Suppressor macrophage (primary cell): ENCODE data around the gene KCNQ4.
A peak's percentile ranks its signal among the peaks of the same experiment; 100 is the strongest.

Source experiments
- DNase-seq, 4 experiments: peaks; one replicate each; pipeline ENCODE4 v3.0.0-alpha.2; 2020 to 2022

The KCNQ4 gene

GRCh38 chr1:40755067-40755466 lies 28.5 kb upstream of the KCNQ4 start:
- DNase-seq: peak; percentile 60 to 90 (median 71)

DNA sequence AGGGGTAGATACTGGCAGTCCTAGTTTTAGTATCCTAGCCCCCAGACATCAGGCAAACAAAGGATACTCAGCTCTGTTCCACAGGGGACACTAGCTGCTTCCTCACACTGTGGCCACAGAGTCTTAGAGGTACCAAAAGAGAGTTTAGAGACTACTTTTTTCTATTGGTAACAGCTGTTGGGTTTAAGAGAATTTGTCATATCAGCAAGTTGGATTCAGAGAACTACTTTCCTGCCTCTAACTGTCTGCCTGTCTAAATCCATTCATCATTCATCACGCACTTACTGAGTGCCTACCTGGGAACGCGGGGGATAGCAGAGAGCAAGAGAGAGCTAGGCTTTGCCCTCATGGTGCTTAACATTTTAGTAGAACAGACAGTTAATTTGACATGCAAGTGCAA lies 27.1 kb upstream of the KCNQ4 start:
- no peak for DNase-seq

- DNase-seq: no peak
Observed at GRCh38 chr1:40757084-40757483, 26.5 kb upstream of the KCNQ4 start.

DNA sequence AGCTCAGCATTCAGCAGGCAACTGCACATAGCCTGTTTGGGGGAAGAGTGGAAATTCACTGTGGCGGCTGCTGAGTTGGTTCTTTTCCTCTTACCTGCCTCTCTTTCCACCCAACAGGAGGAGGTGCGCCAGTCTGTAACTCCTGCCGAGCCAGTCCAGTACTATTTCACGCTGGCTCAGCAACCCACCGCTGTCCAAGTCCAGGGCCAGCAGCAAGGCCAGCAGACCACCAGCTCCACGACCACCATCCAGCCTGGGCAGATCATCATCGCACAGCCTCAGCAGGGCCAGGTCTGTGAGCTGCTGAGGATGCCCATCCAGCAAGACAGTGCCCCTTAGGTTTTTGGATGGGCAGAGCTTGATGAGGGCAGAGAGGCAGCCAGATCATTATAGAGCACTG lies 25.6 kb upstream of the KCNQ4 start:
- DNase-seq: no peak

GRCh38 chr1:40758578-40759343 lies 24.8 kb upstream of the KCNQ4 start:
- no peak for DNase-seq

DNA sequence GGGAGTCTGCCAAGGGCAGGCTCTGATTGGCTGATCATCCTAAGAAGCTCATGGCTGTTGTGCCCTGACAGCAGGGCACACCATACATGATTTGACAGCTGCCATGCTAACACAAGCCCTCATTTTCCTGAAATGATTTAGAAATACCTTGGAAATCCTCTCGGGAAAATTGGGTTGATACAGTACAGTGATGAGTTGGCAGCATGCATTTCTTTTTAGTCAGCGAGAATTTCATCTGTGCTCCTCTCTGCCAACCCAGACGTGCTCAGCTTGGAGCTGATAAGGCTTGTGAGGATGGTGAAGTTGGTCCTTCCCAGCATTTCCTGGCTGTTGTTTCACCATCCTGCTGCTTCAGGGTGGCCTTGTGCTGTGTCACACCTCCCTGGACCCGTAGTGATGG lies 22.6 kb upstream of the KCNQ4 start:
- DNase-seq: no peak

GRCh38 chr1:40762144-40762923 lies 21.3 kb upstream of the KCNQ4 start:
- no peak for DNase-seq

DNA sequence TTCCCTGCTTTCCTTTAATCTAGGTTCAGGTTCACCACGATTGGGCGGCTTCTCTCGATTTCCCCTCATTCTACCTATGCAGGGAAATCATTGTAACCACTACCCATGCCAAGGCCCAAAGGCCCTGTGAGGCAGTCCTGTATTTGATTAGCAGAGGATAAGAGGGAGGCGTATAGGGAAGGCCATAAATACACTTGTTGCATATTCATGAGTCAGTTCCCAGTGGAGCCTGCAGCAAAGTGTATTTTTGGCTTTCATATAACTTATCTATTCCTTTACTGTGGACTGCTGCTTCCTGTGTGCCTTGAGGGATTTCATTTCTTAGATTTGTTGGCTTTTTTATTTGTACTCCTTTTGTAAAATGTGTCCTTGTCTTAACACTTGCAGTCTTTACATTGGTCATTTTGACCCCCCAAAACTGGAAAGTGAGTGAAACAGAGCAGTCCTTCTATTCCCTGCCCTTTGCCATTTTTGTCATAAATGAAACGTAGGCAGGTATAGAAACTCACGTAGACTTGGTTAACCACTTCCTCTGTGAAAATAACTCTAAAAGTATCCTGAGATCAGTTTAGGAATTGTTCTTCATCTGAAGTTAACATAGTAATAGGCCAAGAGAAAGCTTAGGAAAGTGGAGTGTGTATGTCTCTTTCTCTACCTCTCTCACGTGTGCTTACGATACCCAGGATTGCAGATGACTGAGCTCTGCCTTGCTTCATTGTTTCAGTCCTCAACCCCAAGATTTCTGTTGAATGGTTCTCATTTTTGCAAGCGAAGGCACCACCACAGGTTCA lies 19.6 kb upstream of the KCNQ4 start:
- DNase-seq: no peak

GRCh38 chr1:40764981-40765380 lies 18.6 kb upstream of the KCNQ4 start:
- no peak for DNase-seq

DNA sequence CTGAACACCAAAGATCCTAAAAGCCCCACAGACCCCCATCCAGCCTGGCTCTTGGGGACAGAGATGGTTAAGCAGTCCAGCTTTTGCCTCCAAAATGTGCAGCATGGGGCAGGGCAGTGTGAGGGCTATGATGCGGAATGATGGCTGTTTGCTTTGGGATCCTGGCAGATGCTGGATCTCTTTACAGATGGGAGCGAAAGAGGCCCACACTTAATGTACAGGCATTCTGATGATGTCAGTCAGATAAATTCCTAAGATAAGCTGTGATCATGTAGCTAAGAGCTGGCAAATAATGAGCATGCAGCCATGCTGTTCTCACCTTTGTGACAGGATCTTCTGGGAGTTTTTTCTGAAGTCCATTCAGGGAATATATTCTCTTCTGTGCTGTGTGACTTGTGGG lies 17.6 kb upstream of the KCNQ4 start:
- DNase-seq: no peak

GRCh38 chr1:40766560-40766959 lies 17.0 kb upstream of the KCNQ4 start:
- no peak for DNase-seq

DNA sequence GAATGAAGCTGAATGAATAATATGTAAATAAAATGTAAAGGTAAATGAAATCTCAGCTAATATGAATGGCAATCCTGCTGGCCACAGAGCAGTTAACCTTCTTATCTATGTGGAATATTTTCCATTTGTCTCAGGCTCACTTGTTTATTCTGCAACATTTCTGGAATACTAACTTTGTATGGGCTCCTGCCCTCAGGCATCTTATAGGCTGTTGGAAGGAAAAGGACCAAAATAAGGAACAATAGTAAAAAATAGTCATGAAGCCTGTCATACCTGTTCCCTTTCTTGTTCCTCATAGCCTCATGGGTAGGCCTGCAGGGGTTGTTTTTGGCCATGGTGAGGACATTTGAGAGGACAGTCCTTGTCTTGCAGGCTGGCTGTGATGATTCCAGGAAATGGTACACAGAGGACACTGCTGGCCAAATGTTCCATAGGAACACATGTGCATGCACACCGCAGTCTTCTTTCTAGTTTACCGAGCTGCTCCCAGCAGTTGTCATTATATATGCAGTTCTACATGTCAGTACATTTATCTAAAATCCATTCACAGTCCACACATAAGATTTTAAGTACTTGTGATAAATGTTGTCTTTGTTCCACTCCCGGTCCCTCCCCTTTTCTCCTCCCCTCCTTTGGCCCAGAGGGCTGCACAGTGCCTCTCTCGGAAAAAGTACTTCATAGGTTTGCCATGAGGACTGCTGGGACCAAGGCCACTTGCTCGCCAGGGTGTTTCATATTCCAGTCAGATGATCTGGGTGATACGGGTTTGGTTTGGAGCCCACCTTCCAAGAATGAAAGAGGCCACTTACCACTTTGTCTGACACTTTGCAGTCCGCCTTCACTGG lies 15.2 kb upstream of the KCNQ4 start:
- DNase-seq: no peak

GRCh38 chr1:40769815-40770214 lies 13.8 kb upstream of the KCNQ4 start:
- DNase-seq: peak in 3 of 4 experiments; percentile 13 to 19 (median 16)

DNA sequence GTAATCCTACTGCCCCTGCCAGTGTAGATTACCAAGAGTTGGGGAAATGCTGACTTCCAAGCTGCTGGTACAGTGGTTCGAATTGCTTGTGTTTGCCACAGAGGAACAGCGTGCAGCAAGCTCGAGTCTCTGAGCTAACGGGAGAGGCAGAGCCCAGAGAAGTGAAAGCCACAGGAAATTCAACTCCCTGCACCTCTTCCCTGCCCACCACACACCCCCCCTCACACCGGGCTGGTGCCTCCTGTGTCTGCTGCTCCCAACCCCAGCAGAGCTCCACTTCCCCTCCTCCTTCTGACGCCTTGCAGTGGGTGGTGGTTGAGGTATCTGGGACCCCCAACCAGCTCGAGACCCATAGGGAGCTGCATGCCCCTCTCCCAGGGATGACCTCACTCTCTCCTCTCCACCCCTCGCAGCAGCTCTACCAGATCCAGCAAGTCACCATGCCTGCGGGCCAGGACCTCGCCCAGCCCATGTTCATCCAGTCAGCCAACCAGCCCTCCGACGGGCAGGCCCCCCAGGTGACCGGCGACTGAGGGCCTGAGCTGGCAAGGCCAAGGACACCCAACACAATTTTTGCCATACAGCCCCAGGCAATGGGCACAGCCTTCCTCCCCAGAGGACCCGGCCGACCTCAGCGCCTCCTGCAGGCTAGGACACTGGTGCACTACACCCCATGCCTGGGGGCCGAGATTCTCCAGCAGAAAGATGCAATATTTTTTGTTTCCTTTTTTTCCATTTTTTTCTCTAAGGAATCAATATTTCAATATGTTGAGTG lies 13.1 kb upstream of the KCNQ4 start:
- no peak for DNase-seq

GRCh38 chr1:40772146-40772955 lies 11.2 kb upstream of the KCNQ4 start:
- DNase-seq: no peak

GRCh38 chr1:40773748-40774265 lies 9.8 kb upstream of the KCNQ4 start:
- DNase-seq: no peak

DNA sequence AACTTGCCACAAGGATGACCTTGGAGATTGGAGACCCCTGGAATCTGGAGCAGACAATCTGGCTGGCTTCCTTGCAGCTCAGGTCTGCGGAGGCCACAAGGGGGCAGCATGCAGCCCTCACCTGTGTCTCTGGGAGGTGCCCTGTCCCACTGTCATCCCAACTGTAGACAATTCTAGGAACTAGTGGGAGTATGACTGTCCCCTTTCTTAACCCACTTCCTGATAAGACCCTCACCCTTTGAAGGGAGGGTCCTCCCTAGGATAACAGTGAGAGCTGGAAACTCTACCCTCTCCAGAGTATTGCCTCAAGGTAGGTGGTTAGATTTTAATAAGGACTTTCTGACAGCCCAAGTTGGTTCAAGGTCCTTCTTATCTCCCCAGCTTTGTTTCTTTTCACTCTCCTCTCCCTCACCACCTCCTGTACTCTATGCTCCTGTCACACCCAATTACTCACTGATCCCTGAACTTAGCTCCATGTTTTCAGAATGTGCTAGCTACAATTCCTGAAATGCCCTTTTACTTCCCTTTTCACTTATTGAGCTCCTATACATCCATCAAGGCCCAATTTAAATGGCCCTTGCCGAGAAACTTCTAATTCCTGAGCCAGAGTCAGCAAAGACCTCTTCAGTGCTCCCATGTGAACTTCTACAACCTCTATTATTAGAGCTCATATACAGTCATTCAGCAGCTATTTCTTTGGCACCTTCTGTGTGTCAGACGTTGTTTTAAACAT lies 9.2 kb upstream of the KCNQ4 start:
- DNase-seq: peak; percentile 30 to 70 (median 44)

GRCh38 chr1:40776236-40777072 lies 7.1 kb upstream of the KCNQ4 start:
- no peak for DNase-seq
